GM12892 (cell line): ENCODE measurements around the gene PIK3R6.

Experiments used
- POLR2A ChIP-seq: IDR thresholded peaks from 2 replicates; pipeline ENCODE4 v1.6.1; 2011; ENCODE audit warnings: low read depth, low read length, control low read depth
- TAF1 ChIP-seq: IDR thresholded peaks from 2 replicates; pipeline ENCODE4 v1.6.1; 2011; ENCODE audit warnings: low read depth, mild to moderate bottlenecking, control low read depth, low read length, borderline replicate concordance

DNA sequence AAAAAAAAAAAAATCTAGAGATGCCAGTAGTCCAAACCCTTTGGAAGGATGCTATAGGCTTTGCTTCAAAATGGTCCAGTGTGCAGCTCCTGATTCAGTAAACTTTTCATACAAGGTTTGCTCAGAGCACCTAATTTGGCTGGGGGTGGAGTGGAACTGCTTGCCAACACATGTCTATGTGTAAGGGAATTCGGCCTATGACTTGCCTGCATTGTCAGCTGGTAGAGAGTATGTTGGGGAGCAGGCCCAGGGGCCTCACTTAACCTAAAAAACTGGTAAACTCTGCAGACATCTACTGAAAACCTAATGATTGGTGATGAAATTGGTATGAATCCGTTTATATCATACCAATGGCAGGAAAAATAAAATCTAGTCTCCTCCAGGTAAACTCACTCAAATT lies 66.8 kb downstream of the PIK3R6 start:
- no peak for TF ChIP-seq TAF1
- TF ChIP-seq POLR2A = no peak
